Vagina (tissue), 2 donors: ENCODE results near the gene RNASET2. TPM values are rescaled to one million over a fixed set of nuclear protein-coding genes. Genes with fewer than 3 reads are reported as not detected.

ENCODE experiments used
- DNase-seq, 2 donors: peaks; one replicate each; pipeline ENCODE4 v3.0.0-alpha.2; 2017; ENCODE audit errors: extremely low spot score in 2 of 2
- H3K27ac ChIP-seq: fragments of 200-600 bp; sonication (generic); one replicate; pipeline ENCODE4 v1.5.1; 2019
- H3K27me3 ChIP-seq: fragments of 200-600 bp; sonication (generic); one replicate; pipeline ENCODE4 v1.5.1; 2019
- H3K36me3 ChIP-seq, 2 donors: fragments of 200-600 bp; sonication (generic); one replicate each; pipeline ENCODE4 v1.5.1; 2017 to 2019
- H3K4me1 ChIP-seq: fragments of 200-600 bp; sonication (generic); one replicate; pipeline ENCODE4 v1.5.1; 2019
- H3K4me3 ChIP-seq, 2 donors: fragments of 200-600 bp; sonication (generic); 1 replicate in 1 of 2; 2 replicates in 1 of 2; pipeline ENCODE4 v1.5.1; 2016 to 2019
- H3K9me3 ChIP-seq: fragments of 200-600 bp; sonication (generic); one replicate; pipeline ENCODE4 v1.5.1; 2019
- CTCF ChIP-seq, 3 experiments: fragments of 450-650 bp in 2 of 3; fragments of 200-600 bp in 1 of 3; sonication (generic) in 1 of 3; IDR thresholded peaks; one replicate each; pipeline ENCODE4 v1.5.1; 2017 to 2019; ENCODE audit warnings: antibody characterized with exemption in 3 of 3, mild to moderate bottlenecking in 2 of 3, moderate library complexity in 2 of 3
- POLR2A ChIP-seq, 2 donors: fragments of 450-650 bp; IDR thresholded peaks; one replicate each; pipeline ENCODE4 v1.6.1; 2017; ENCODE audit warnings: antibody characterized with exemption in 2 of 2, mild to moderate bottlenecking in 2 of 2, moderate library complexity in 2 of 2
- POLR2AphosphoS5 ChIP-seq, 2 donors: sonication (generic); formaldehyde crosslinking; IDR thresholded peaks; one replicate each; pipeline ENCODE4 v1.9.0; 2017; ENCODE audit warnings: antibody characterized with exemption in 2 of 2, mild to moderate bottlenecking in 2 of 2, low read depth in 1 of 2; ENCODE audit not compliant: insufficient read depth in 1 of 2
- intact Hi-C: fragments of 100-400 bp; cut with DNase I; formaldehyde crosslinking; loops from one replicate; pipeline ENCODE4 v1.15.1; 2023
- total RNA-seq: library from RNA; depleted of rRNA; stranded (reverse); fragments of >200 nt; gene quantifications from one replicate; pipeline ENCODE4 v1.2.3, GENCODE V29; 2016

RNASET2 gene
- total RNA-seq, 1 donor from 2014 or later = 31.4 TPM

GRCh38 chr6:166955121-166955864 lies 1.1 kb downstream of the RNASET2 start:
- Histone ChIP-seq H3K27ac (peak overlapping the region; percentile 92), H3K4me3 (peak overlapping the region; percentile 96 to 99), H3K27me3 (no peaks in the 10 kb centered on the region), H3K36me3 (no peaks in the 10 kb centered on the region), H3K9me3 (no peaks in the 10 kb centered on the region), H3K4me1 (peaks cover 49% of the 10 kb centered on the region)
- DNase-seq = no peak
- TF ChIP-seq POLR2A (IDR thresholded peaks at IDR 0.05) (no peak), CTCF (IDR thresholded peaks at IDR 0.05) (no peak), POLR2AphosphoS5 (IDR thresholded peaks at IDR 0.05; ENCODE audit: insufficient read depth in 1 of 2, low read depth in 1 of 2) (no peak)
- intact Hi-C loops = no loop called here

- no peaks in the 10 kb centered on the region for H3K27me3 ChIP-seq
- no peak overlapping the region for H3K4me3 ChIP-seq
- H3K27ac ChIP-seq = no peak overlapping the region
- no peaks in the 10 kb centered on the region for H3K9me3 ChIP-seq
- H3K4me1 ChIP-seq = peaks cover 57% of the 10 kb centered on the region
- TF ChIP-seq POLR2AphosphoS5 (IDR thresholded peaks at IDR 0.05; ENCODE audit: insufficient read depth in 1 of 2, low read depth in 1 of 2) (no peak), POLR2A (IDR thresholded peaks at IDR 0.05) (no peak), CTCF (IDR thresholded peaks at IDR 0.05) (no peak)
- intact Hi-C loops = no loop called here
- no peaks in the 10 kb centered on the region for H3K36me3 ChIP-seq
- DNase-seq = no peak
Measured at GRCh38 chr6:166954118-166954713, 2.1 kb downstream of the RNASET2 start.

- TF ChIP-seq POLR2AphosphoS5 (IDR thresholded peaks at IDR 0.05; ENCODE audit: insufficient read depth in 1 of 2, low read depth in 1 of 2) (no peak), POLR2A (IDR thresholded peaks at IDR 0.05) (no peak), CTCF (IDR thresholded peaks at IDR 0.05) (no peak)
- H3K27me3 ChIP-seq = no peaks in the 10 kb centered on the region
- H3K4me3 ChIP-seq = no peak overlapping the region
- H3K27ac ChIP-seq = no peak overlapping the region
- no peaks in the 10 kb centered on the region for H3K36me3 ChIP-seq
- H3K4me1 ChIP-seq = peaks cover 52% of the 10 kb centered on the region
- intact Hi-C loops = no loop called here
- no peaks in the 10 kb centered on the region for H3K9me3 ChIP-seq
- no peak for DNase-seq
Measured at GRCh38 chr6:166952567-166953486, 3.5 kb downstream of the RNASET2 start.

- no peak overlapping the region for H3K27ac ChIP-seq
- intact Hi-C loops = no loop called here
- H3K9me3 ChIP-seq = no peaks in the 10 kb centered on the region
- no peak for DNase-seq
- no peaks in the 10 kb centered on the region for H3K27me3 ChIP-seq
- H3K4me1 ChIP-seq = peaks cover 46% of the 10 kb centered on the region
- TF ChIP-seq CTCF (IDR thresholded peaks at IDR 0.05) (no peak), POLR2A (IDR thresholded peaks at IDR 0.05) (no peak), POLR2AphosphoS5 (IDR thresholded peaks at IDR 0.05; ENCODE audit: insufficient read depth in 1 of 2, low read depth in 1 of 2) (no peak)
- H3K4me3 ChIP-seq = no peak overlapping the region
- peaks cover 0 to 4% of the 10 kb centered on the region in 2 donors for H3K36me3 ChIP-seq
Measured at GRCh38 chr6:166952121-166952520, 4.2 kb downstream of the RNASET2 start.
